ENCODE measurements around the gene STPG3.

- TF ChIP-seq, protein P1, sequence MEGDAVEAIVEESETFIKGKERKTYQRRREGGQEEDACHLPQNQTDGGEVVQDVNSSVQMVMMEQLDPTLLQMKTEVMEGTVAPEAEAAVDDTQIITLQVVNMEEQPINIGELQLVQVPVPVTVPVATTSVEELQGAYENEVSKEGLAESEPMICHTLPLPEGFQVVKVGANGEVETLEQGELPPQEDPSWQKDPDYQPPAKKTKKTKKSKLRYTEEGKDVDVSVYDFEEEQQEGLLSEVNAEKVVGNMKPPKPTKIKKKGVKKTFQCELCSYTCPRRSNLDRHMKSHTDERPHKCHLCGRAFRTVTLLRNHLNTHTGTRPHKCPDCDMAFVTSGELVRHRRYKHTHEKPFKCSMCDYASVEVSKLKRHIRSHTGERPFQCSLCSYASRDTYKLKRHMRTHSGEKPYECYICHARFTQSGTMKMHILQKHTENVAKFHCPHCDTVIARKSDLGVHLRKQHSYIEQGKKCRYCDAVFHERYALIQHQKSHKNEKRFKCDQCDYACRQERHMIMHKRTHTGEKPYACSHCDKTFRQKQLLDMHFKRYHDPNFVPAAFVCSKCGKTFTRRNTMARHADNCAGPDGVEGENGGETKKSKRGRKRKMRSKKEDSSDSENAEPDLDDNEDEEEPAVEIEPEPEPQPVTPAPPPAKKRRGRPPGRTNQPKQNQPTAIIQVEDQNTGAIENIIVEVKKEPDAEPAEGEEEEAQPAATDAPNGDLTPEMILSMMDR (IDR thresholded peaks at IDR 0.05): no peak
- no peak for TF ChIP-seq POLR2A (IDR thresholded peaks at IDR 0.05)
Observed at GRCh38 chr9:137211532-137211931, 39.6 kb upstream of the STPG3 start.

All from adrenal gland (tissue), 5 donors.